ENCODE data around the gene PDX1. TPM values are rescaled to one million over a fixed set of nuclear protein-coding genes. Genes with fewer than 3 reads are reported as not detected.

Gene PDX1
- not detected for total RNA-seq
- total RNA-seq (2013): not detected
- total RNA-seq: 0 to 0.06 (median 0) reads per million in 29 experiments

- POLR2A ChIA-PET: no interaction called here
- peak within 1 kb of the TSS; percentile 28 to 49 for H3K4me3 ChIP-seq (ENCODE audit: control insufficient read depth in 1 of 2, extremely low read depth in 1 of 2, low read length in 1 of 2)
- DNase-seq (no peak), ATAC-seq (replicated peaks in 1 of 4) (no peak)
- CTCF ChIA-PET: no interaction called here
- no peaks in the 10 kb centered on the region for H3K36me3 Mint-ChIP-seq
- no peaks in the 10 kb centered on the region for H3K9me3 ChIP-seq
- H3K9me3 Mint-ChIP-seq: no peaks in the 10 kb centered on the region
- peak within 1 kb of the TSS; percentile 63 to 82 (median 66) for H3K4me3 Mint-ChIP-seq
- H3K36me3 ChIP-seq (ENCODE audit: control insufficient read depth in 2 of 2, extremely low read depth in 1 of 2, insufficient read depth in 1 of 2, low read length in 1 of 2): no peaks in the 10 kb centered on the region
- H3K27me3 ChIP-seq (replicated peaks in 1 of 2; ENCODE audit: control insufficient read depth in 2 of 2, extremely low read depth in 1 of 2, insufficient read depth in 2 of 2, low read length in 1 of 2): peaks cover 24 to 88% of the 10 kb centered on the region in 2 experiments
- H3K27ac Mint-ChIP-seq: peak within 1 kb of the TSS in 1 of 2 donors; percentile 63
- peaks cover 2 to 40% of the 10 kb centered on the region in 2 experiments for H3K4me1 ChIP-seq (ENCODE audit: control insufficient read depth in 1 of 2, extremely low read depth in 1 of 2, insufficient read depth in 2 of 2, low read length in 2 of 2)
- peaks cover 38 to 44% (median 41%) of the 10 kb centered on the region in 3 donors for H3K4me1 Mint-ChIP-seq
- 4% methylated on average over 76 of the region's 76 CpGs for whole genome bisulfite sequencing (ENCODE audit: insufficient coverage)
- peaks cover 64 to 79% of the 10 kb centered on the region in 2 donors for H3K27me3 Mint-ChIP-seq
- no peak within 1 kb of the TSS for H3K27ac ChIP-seq (ENCODE audit: low read length)
Observed at GRCh38 chr13:27919934-27920676, at the start of gene PDX1. TSS of gene PDX1 (plus strand) at chr13:27920000. CDS start at chr13:27920139, 139 bp downstream.

GRCh38 chr13:27878274-27878673 lies 41.5 kb upstream of the PDX1 start:
- CTCF ChIA-PET: no interaction called here
- ATAC-seq (replicated peaks in 1 of 4): no peak
- H3K27ac ChIP-seq (ENCODE audit: low read length): no peak overlapping the region
- H3K27ac Mint-ChIP-seq: no peak overlapping the region
- WGBS (ENCODE audit: insufficient coverage): 90% methylated on average over 2 of the region's 5 CpGs
- peaks cover 14 to 21% of the 10 kb centered on the region in 2 experiments for H3K27me3 ChIP-seq (replicated peaks in 1 of 2; ENCODE audit: control insufficient read depth in 2 of 2, extremely low read depth in 1 of 2, insufficient read depth in 2 of 2, low read length in 1 of 2)
- H3K27me3 Mint-ChIP-seq: peaks cover 58 to 61% of the 10 kb centered on the region in 2 donors
- H3K9me3 Mint-ChIP-seq: peaks cover 0 to 2% (median 0%) of the 10 kb centered on the region in 3 donors
- H3K4me1 Mint-ChIP-seq: no peaks in the 10 kb centered on the region
- no peaks in the 10 kb centered on the region for H3K36me3 ChIP-seq (ENCODE audit: control insufficient read depth in 2 of 2, extremely low read depth in 1 of 2, insufficient read depth in 1 of 2, low read length in 1 of 2)
- H3K36me3 Mint-ChIP-seq: no peaks in the 10 kb centered on the region
- H3K4me3 Mint-ChIP-seq: no peak overlapping the region
- no peak overlapping the region for H3K4me3 ChIP-seq (ENCODE audit: control insufficient read depth in 1 of 2, extremely low read depth in 1 of 2, low read length in 1 of 2)
- DNase-seq: no peak
- no peaks in the 10 kb centered on the region for H3K9me3 ChIP-seq
- no peaks in the 10 kb centered on the region for H3K4me1 ChIP-seq (ENCODE audit: control insufficient read depth in 1 of 2, extremely low read depth in 1 of 2, insufficient read depth in 2 of 2, low read length in 2 of 2)
- POLR2A ChIA-PET: no interaction called here

GRCh38 chr13:27889471-27889870 lies 30.3 kb upstream of the PDX1 start:
- H3K36me3 Mint-ChIP-seq: no peaks in the 10 kb centered on the region
- H3K27ac Mint-ChIP-seq: no peak overlapping the region
- H3K9me3 Mint-ChIP-seq: peaks cover 4 to 21% (median 7%) of the 10 kb centered on the region in 3 donors
- Histone ChIP-seq H3K36me3 (ENCODE audit: control insufficient read depth in 2 of 2, extremely low read depth in 1 of 2, insufficient read depth in 1 of 2, low read length in 1 of 2) (no peaks in the 10 kb centered on the region), H3K27ac (ENCODE audit: low read length) (no peak overlapping the region), H3K4me3 (ENCODE audit: control insufficient read depth in 1 of 2, extremely low read depth in 1 of 2, low read length in 1 of 2) (no peak overlapping the region), H3K9me3 (no peaks in the 10 kb centered on the region), H3K27me3 (replicated peaks in 1 of 2; ENCODE audit: control insufficient read depth in 2 of 2, extremely low read depth in 1 of 2, insufficient read depth in 2 of 2, low read length in 1 of 2) (no peaks in the 10 kb centered on the region), H3K4me1 (ENCODE audit: control insufficient read depth in 1 of 2, extremely low read depth in 1 of 2, insufficient read depth in 2 of 2, low read length in 2 of 2) (no peaks in the 10 kb centered on the region)
- H3K4me1 Mint-ChIP-seq: no peaks in the 10 kb centered on the region
- WGBS (ENCODE audit: insufficient coverage): no CpG with 5 or more reads among the region's 5 CpGs
- no peak for DNase-seq
- H3K4me3 Mint-ChIP-seq: no peak overlapping the region
- ChIA-PET POLR2A (no interaction called here), CTCF (interaction anchor here in 1 of 2 donors (0.7 kb wide), 2 partner anchors 94 to 524 kb away, joined by 5 to 8 read pairs; no protein-coding TSS in a partner anchor)
- ATAC-seq (replicated peaks in 1 of 4): no peak
- peaks cover 18 to 31% of the 10 kb centered on the region in 2 donors for H3K27me3 Mint-ChIP-seq

- Histone ChIP-seq H3K9me3 (no peaks in the 10 kb centered on the region), H3K27ac (ENCODE audit: low read length) (no peak overlapping the region), H3K4me1 (ENCODE audit: control insufficient read depth in 1 of 2, extremely low read depth in 1 of 2, insufficient read depth in 2 of 2, low read length in 2 of 2) (no peaks in the 10 kb centered on the region), H3K27me3 (replicated peaks in 1 of 2; ENCODE audit: control insufficient read depth in 2 of 2, extremely low read depth in 1 of 2, insufficient read depth in 2 of 2, low read length in 1 of 2) (peaks cover 8 to 20% of the 10 kb centered on the region in 2 experiments), H3K4me3 (ENCODE audit: control insufficient read depth in 1 of 2, extremely low read depth in 1 of 2, low read length in 1 of 2) (no peak overlapping the region), H3K36me3 (ENCODE audit: control insufficient read depth in 2 of 2, extremely low read depth in 1 of 2, insufficient read depth in 1 of 2, low read length in 1 of 2) (no peaks in the 10 kb centered on the region)
- ChIA-PET POLR2A (no interaction called here), CTCF (no interaction called here)
- DNase-seq: no peak
- Mint-ChIP-seq H3K4me1 (no peaks in the 10 kb centered on the region), H3K36me3 (peaks cover 4% of the 10 kb centered on the region), H3K4me3 (no peak overlapping the region), H3K27me3 (peaks cover 62 to 68% of the 10 kb centered on the region in 2 donors), H3K9me3 (peaks cover 4 to 21% (median 7%) of the 10 kb centered on the region in 3 donors), H3K27ac (no peak overlapping the region)
- ATAC-seq (replicated peaks in 1 of 4): no peak
Observed at GRCh38 chr13:27896726-27897125, 23.1 kb upstream of the PDX1 start.

- no peak overlapping the region for H3K4me3 ChIP-seq (ENCODE audit: control insufficient read depth in 1 of 2, extremely low read depth in 1 of 2, low read length in 1 of 2)
- DNase-seq (no peak), ATAC-seq (replicated peaks in 1 of 4) (no peak)
- H3K27me3 ChIP-seq (replicated peaks in 1 of 2; ENCODE audit: control insufficient read depth in 2 of 2, extremely low read depth in 1 of 2, insufficient read depth in 2 of 2, low read length in 1 of 2): peaks cover 6 to 23% of the 10 kb centered on the region in 2 experiments
- Mint-ChIP-seq H3K27me3 (peaks cover 63 to 64% of the 10 kb centered on the region in 2 donors), H3K36me3 (no peaks in the 10 kb centered on the region), H3K4me1 (no peaks in the 10 kb centered on the region), H3K9me3 (no peaks in the 10 kb centered on the region), H3K4me3 (no peak overlapping the region), H3K27ac (no peak overlapping the region)
- H3K27ac ChIP-seq (ENCODE audit: low read length): no peak overlapping the region
- H3K4me1 ChIP-seq (ENCODE audit: control insufficient read depth in 1 of 2, extremely low read depth in 1 of 2, insufficient read depth in 2 of 2, low read length in 2 of 2): no peaks in the 10 kb centered on the region
- no peaks in the 10 kb centered on the region for H3K9me3 ChIP-seq
- ChIA-PET POLR2A (no interaction called here), CTCF (no interaction called here)
- 83% methylated on average over 2 of the region's 3 CpGs for WGBS (ENCODE audit: insufficient coverage)
- H3K36me3 ChIP-seq (ENCODE audit: control insufficient read depth in 2 of 2, extremely low read depth in 1 of 2, insufficient read depth in 1 of 2, low read length in 1 of 2): no peaks in the 10 kb centered on the region
Observed at GRCh38 chr13:27904719-27905118, 15.1 kb upstream of the PDX1 start.

- POLR2A ChIA-PET: no interaction called here
- no peak for ATAC-seq (replicated peaks in 1 of 4)
- H3K4me3 Mint-ChIP-seq: no peak overlapping the region
- Histone ChIP-seq H3K4me1 (ENCODE audit: control insufficient read depth in 1 of 2, extremely low read depth in 1 of 2, insufficient read depth in 2 of 2, low read length in 2 of 2) (no peaks in the 10 kb centered on the region), H3K36me3 (ENCODE audit: control insufficient read depth in 2 of 2, extremely low read depth in 1 of 2, insufficient read depth in 1 of 2, low read length in 1 of 2) (no peaks in the 10 kb centered on the region), H3K27ac (ENCODE audit: low read length) (no peak overlapping the region), H3K4me3 (ENCODE audit: control insufficient read depth in 1 of 2, extremely low read depth in 1 of 2, low read length in 1 of 2) (no peak overlapping the region), H3K9me3 (no peaks in the 10 kb centered on the region), H3K27me3 (replicated peaks in 1 of 2; ENCODE audit: control insufficient read depth in 2 of 2, extremely low read depth in 1 of 2, insufficient read depth in 2 of 2, low read length in 1 of 2) (peaks cover 10 to 19% of the 10 kb centered on the region in 2 experiments)
- CTCF ChIA-PET: interaction anchor here in 1 of 2 donors (0.6 kb wide), 1 partner anchor 925 kb away, joined by 3 read pairs; no protein-coding TSS in a partner anchor
- no peaks in the 10 kb centered on the region for H3K36me3 Mint-ChIP-seq
- no peaks in the 10 kb centered on the region for H3K9me3 Mint-ChIP-seq
- 90% methylated on average over 1 of the region's 2 CpGs for WGBS (ENCODE audit: insufficient coverage)
- no peak for DNase-seq
- H3K4me1 Mint-ChIP-seq: no peaks in the 10 kb centered on the region
- H3K27ac Mint-ChIP-seq: no peak overlapping the region
- H3K27me3 Mint-ChIP-seq: peaks cover 59 to 63% of the 10 kb centered on the region in 2 donors
Observed at GRCh38 chr13:27905650-27906049, 14.2 kb upstream of the PDX1 start.
